ENCODE data around the gene PLA2G6. TPM values are rescaled to one million over a fixed set of nuclear protein-coding genes. Genes with fewer than 3 reads are reported as not detected.
A peak's percentile ranks its signal among the peaks of the same experiment; 100 is the strongest.

The PLA2G6 gene
- total RNA-seq, 1 experiment from 2014 or later, result 29.9 TPM

DNA sequence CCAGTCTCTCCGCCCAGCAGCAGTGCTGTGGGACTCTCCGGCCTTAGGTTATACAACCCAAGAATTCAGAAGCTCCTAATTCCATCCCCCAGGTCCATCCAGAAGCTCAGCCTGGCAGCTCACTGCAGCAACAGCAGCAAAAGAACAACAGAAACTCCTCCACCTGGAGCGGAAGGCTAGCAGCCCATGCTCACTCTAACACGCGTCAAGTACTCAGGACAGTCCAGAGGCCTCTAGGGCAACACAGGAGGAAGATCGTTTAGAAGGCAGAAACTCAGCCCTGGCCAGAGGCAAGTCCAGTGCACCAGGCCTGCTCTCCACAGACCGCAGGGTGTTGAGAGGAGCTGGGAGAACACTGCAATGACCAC lies 17.1 kb downstream of the PLA2G6 start:
- Mint-ChIP-seq H3K27me3 (ENCODE audit: low read depth) (no peaks in the 10 kb centered on the region), H3K4me1 (peaks cover 3% of the 10 kb centered on the region; the same call in 1 of the 2 replicates), H3K36me3 (peaks cover 14% of the 10 kb centered on the region), H3K9me3 (no peaks in the 10 kb centered on the region), H3K4me3 (no peak overlapping the region), H3K27ac (peak overlapping the region; percentile 89)
- ChIA-PET POLR2A (no interaction called here), CTCF (interaction anchor here (1.1 to 1.3 kb wide), 3 partner anchors 50 to 112 kb away, joined by 3 to 9 read pairs (median 5); no protein-coding TSS in a partner anchor)
- TF ChIP-seq RORB (CRISPR knock-in tag; IDR thresholded peaks at IDR 0.05) (no peak), JUN (CRISPR knock-in tag; IDR thresholded peaks at IDR 0.05) (no peak), CREM (CRISPR knock-in tag; IDR thresholded peaks at IDR 0.05) (no peak), NR1H2 (CRISPR knock-in tag; IDR thresholded peaks at IDR 0.05) (no peak)
- TF ChIP-seq, protein P1, sequence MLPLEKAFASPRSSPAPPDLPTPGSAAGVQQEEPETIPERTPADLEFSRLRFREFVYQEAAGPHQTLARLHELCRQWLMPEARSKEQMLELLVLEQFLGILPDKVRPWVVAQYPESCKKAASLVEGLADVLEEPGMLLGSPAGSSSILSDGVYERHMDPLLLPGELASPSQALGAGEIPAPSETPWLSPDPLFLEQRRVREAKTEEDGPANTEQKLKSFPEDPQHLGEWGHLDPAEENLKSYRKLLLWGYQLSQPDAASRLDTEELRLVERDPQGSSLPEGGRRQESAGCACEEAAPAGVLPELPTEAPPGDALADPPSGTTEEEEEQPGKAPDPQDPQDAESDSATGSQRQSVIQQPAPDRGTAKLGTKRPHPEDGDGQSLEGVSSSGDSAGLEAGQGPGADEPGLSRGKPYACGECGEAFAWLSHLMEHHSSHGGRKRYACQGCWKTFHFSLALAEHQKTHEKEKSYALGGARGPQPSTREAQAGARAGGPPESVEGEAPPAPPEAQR (CRISPR knock-in tag; IDR thresholded peaks at IDR 0.05), result no peak
- TF ChIP-seq, protein P2, sequence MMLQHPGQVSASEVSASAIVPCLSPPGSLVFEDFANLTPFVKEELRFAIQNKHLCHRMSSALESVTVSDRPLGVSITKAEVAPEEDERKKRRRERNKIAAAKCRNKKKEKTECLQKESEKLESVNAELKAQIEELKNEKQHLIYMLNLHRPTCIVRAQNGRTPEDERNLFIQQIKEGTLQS (CRISPR knock-in tag; conservative IDR thresholded peaks at IDR 0.05), result no peak
- TF ChIP-seq, protein P3, sequence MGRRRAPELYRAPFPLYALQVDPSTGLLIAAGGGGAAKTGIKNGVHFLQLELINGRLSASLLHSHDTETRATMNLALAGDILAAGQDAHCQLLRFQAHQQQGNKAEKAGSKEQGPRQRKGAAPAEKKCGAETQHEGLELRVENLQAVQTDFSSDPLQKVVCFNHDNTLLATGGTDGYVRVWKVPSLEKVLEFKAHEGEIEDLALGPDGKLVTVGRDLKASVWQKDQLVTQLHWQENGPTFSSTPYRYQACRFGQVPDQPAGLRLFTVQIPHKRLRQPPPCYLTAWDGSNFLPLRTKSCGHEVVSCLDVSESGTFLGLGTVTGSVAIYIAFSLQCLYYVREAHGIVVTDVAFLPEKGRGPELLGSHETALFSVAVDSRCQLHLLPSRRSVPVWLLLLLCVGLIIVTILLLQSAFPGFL (CRISPR knock-in tag; IDR thresholded peaks at IDR 0.05; ENCODE audit: borderline replicate concordance), result no peak
- no peak for DNase-seq (ENCODE audit: low spot score)
- no peak for ATAC-seq

DNA sequence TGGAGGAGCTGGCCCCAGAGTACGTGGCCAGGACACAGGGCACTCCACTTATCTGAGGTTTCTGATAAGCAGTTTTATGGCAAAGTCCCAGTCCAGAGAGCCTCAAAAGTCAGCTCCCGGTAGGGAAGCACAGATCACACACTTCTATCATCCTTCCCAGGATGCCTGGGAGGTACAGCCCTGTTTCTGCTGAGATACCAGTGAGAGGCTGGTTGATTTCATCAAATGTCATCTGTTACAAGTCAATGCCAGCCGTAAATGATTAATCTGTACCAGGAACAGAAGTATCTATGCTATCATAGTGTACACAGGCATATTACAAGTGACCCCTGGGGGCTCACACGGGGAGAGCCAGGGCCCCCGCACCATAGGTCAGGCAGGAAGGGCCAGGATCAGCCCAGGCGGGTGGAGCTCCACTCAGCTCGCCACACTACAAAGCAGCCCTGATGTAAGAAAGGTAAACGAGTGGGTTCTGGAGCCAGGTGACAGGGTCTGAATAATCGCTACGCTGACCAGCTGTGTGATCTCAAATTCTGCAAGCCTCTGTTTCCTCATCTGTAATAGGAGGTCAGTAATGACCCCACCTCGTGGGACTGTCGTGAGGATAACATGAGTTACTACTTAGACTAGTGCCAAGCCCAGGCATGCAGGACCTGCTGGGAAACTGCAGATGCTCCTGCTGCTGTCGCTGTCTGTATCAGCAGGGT lies 17.6 kb downstream of the PLA2G6 start:
- no peak overlapping the region for H3K4me3 Mint-ChIP-seq
- peaks cover 14% of the 10 kb centered on the region for H3K36me3 Mint-ChIP-seq
- H3K9me3 Mint-ChIP-seq, result no peaks in the 10 kb centered on the region
- peak overlapping the region; percentile 89 for H3K27ac Mint-ChIP-seq
- no peak for DNase-seq (ENCODE audit: low spot score)
- 0 out of 2 replicates have a peak, but pooled peaks have one; percentile 38 for TF ChIP-seq GABPB1 (CRISPR knock-in tag; IDR thresholded peaks at IDR 0.05)
- TF ChIP-seq, protein P4, sequence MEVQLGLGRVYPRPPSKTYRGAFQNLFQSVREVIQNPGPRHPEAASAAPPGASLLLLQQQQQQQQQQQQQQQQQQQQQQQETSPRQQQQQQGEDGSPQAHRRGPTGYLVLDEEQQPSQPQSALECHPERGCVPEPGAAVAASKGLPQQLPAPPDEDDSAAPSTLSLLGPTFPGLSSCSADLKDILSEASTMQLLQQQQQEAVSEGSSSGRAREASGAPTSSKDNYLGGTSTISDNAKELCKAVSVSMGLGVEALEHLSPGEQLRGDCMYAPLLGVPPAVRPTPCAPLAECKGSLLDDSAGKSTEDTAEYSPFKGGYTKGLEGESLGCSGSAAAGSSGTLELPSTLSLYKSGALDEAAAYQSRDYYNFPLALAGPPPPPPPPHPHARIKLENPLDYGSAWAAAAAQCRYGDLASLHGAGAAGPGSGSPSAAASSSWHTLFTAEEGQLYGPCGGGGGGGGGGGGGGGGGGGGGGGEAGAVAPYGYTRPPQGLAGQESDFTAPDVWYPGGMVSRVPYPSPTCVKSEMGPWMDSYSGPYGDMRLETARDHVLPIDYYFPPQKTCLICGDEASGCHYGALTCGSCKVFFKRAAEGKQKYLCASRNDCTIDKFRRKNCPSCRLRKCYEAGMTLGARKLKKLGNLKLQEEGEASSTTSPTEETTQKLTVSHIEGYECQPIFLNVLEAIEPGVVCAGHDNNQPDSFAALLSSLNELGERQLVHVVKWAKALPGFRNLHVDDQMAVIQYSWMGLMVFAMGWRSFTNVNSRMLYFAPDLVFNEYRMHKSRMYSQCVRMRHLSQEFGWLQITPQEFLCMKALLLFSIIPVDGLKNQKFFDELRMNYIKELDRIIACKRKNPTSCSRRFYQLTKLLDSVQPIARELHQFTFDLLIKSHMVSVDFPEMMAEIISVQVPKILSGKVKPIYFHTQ (CRISPR knock-in tag; IDR thresholded peaks at IDR 0.05), result no peak
- TF ChIP-seq ZNF232 (CRISPR knock-in tag; IDR thresholded peaks at IDR 0.05), result no peak
- no peak for ATAC-seq
- H3K4me1 Mint-ChIP-seq, result peaks cover 3% of the 10 kb centered on the region; the same call in 1 of the 2 replicates
- no peaks in the 10 kb centered on the region for H3K27me3 Mint-ChIP-seq (ENCODE audit: low read depth)
- ChIA-PET CTCF (interaction anchor here (1.3 kb wide), 2 partner anchors 50 to 60 kb away, joined by 5 to 9 read pairs; no protein-coding TSS in a partner anchor), POLR2A (no interaction called here)

DNA sequence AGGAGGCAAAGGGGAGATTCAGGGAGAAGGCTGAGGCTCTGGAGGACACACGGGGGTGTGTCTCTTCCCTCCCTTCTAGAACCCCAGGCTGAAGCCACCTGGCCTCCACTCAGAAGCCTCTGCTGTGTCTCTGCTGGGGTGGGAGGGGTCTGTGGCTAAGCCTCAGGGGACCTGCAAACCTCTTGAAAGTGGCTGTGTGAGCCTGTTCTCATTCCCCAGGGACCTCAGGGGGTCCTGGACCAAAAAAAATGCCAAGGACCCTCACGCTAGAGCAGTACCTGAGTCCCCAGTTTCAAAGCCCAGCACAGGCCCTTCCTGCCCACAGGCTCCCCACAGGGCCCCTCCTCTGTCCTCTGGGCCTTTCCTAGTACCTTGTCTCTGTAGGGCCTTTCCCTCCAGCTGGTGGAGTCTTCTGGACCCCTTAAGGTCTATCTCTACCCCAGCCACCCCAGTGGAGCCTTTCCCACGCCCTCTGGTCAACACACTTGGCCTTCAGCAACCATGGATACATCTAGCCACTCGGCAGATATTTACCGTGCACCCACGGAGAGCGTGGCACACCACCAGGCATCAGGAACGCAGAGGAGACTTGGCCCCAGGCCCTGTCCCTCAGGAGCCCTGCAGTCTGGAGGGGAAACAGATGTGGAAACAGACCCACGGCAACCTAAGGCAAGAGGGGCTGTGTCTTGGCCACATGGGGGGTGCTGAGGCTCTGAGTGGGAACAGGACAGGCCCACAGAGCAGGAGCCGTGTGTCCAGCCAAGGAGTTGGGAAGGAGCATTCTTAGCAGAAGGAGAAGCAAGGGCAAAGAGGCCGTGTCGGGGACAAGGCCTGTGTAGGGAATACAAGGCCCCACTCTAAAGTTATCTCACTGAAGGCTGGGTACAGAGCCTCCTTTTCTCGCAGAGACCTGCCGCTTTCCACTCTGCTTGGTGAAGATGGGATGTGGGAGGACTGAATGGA lies 18.5 kb downstream of the PLA2G6 start:
- no peak for DNase-seq (ENCODE audit: low spot score)
- peaks cover 14% of the 10 kb centered on the region for H3K36me3 Mint-ChIP-seq
- CTCF ChIA-PET, result interaction anchor here (1.3 kb wide), 2 partner anchors 49 to 59 kb away, joined by 5 to 9 read pairs; no protein-coding TSS in a partner anchor
- POLR2A ChIA-PET, result no interaction called here
- no peaks in the 10 kb centered on the region for H3K27me3 Mint-ChIP-seq (ENCODE audit: low read depth)
- H3K4me1 Mint-ChIP-seq, result peaks cover 3% of the 10 kb centered on the region; the same call in 1 of the 2 replicates
- ATAC-seq, result no peak
- no peak overlapping the region for H3K27ac Mint-ChIP-seq
- H3K9me3 Mint-ChIP-seq, result no peaks in the 10 kb centered on the region
- H3K4me3 Mint-ChIP-seq, result no peak overlapping the region
- no peak for TF ChIP-seq NR3C1 (CRISPR knock-in tag; conservative IDR thresholded peaks at IDR 0.05; ENCODE audit: low read depth)
- TF ChIP-seq, protein P5, sequence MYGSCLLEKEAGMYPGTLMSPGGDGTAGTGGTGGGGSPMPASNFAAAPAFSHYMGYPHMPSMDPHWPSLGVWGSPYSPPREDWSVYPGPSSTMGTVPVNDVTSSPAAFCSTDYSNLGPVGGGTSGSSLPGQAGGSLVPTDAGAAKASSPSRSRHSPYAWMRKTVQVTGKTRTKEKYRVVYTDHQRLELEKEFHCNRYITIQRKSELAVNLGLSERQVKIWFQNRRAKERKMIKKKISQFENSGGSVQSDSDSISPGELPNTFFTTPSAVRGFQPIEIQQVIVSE (CRISPR knock-in tag; IDR thresholded peaks at IDR 0.05; ENCODE audit: borderline replicate concordance), result no peak
- TF ChIP-seq MXD4 (CRISPR knock-in tag; IDR thresholded peaks at IDR 0.05; ENCODE audit: borderline replicate concordance), result no peak
- no peak for TF ChIP-seq SMAD4 (CRISPR knock-in tag; IDR thresholded peaks at IDR 0.05)
- TF ChIP-seq ZNF317 (CRISPR knock-in tag; IDR thresholded peaks at IDR 0.05; ENCODE audit: borderline replicate concordance, low read depth), result no peak
- TF ChIP-seq, protein P6, sequence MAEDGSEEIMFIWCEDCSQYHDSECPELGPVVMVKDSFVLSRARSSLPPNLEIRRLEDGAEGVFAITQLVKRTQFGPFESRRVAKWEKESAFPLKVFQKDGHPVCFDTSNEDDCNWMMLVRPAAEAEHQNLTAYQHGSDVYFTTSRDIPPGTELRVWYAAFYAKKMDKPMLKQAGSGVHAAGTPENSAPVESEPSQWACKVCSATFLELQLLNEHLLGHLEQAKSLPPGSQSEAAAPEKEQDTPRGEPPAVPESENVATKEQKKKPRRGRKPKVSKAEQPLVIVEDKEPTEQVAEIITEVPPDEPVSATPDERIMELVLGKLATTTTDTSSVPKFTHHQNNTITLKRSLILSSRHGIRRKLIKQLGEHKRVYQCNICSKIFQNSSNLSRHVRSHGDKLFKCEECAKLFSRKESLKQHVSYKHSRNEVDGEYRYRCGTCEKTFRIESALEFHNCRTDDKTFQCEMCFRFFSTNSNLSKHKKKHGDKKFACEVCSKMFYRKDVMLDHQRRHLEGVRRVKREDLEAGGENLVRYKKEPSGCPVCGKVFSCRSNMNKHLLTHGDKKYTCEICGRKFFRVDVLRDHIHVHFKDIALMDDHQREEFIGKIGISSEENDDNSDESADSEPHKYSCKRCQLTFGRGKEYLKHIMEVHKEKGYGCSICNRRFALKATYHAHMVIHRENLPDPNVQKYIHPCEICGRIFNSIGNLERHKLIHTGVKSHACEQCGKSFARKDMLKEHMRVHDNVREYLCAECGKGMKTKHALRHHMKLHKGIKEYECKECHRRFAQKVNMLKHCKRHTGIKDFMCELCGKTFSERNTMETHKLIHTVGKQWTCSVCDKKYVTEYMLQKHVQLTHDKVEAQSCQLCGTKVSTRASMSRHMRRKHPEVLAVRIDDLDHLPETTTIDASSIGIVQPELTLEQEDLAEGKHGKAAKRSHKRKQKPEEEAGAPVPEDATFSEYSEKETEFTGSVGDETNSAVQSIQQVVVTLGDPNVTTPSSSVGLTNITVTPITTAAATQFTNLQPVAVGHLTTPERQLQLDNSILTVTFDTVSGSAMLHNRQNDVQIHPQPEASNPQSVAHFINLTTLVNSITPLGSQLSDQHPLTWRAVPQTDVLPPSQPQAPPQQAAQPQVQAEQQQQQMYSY (CRISPR knock-in tag; IDR thresholded peaks at IDR 0.05), result no peak
- TF ChIP-seq, protein P7, sequence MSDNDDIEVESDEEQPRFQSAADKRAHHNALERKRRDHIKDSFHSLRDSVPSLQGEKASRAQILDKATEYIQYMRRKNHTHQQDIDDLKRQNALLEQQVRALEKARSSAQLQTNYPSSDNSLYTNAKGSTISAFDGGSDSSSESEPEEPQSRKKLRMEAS (CRISPR knock-in tag; IDR thresholded peaks at IDR 0.05), result no peak
